ENCODE results near the gene SUSD6. TPM values are rescaled to one million over a fixed set of nuclear protein-coding genes. Genes with fewer than 3 reads are reported as not detected.

SUSD6 gene
- total RNA-seq, 1 experiment from 2014 or later, result 3.7 TPM

GRCh38 chr14:69667938-69668335 lies 56.5 kb downstream of the SUSD6 start:
- Histone ChIP-seq H3K4ac (ENCODE audit: low read depth, low read length) (no peak overlapping the region), H3K18ac (ENCODE audit: insufficient read length, low read depth, low read length) (no peak overlapping the region), H3K9me3 (ENCODE audit: control insufficient read depth, low read depth, low read length) (no peaks in the 10 kb centered on the region), H3K14ac (ENCODE audit: insufficient read depth, low read length) (no peak overlapping the region), H3K4me2 (ENCODE audit: insufficient read depth, insufficient read length, low read length) (no peak overlapping the region), H2BK120ac (ENCODE audit: low read depth, low read length, poor library complexity, severe bottlenecking) (no peak overlapping the region), H3K79me2 (ENCODE audit: insufficient read depth, low read length) (no peaks in the 10 kb centered on the region), H2BK20ac (ENCODE audit: low read depth, low read length, poor library complexity, severe bottlenecking) (no peak overlapping the region), H3K9ac (ENCODE audit: extremely low read depth, insufficient read length, low read length) (no peak overlapping the region), H3K4me1 (ENCODE audit: insufficient read depth, low read length) (no peaks in the 10 kb centered on the region), H3K79me1 (ENCODE audit: insufficient read depth, low read depth, low read length, poor library complexity, severe bottlenecking) (no peaks in the 10 kb centered on the region), H4K20me1 (ENCODE audit: control insufficient read depth, insufficient read depth, insufficient read length) (no peaks in the 10 kb centered on the region), H2BK5ac (ENCODE audit: insufficient read length, low read length) (no peak overlapping the region), H2BK12ac (ENCODE audit: insufficient read length, low read depth, low read length) (no peak overlapping the region), H4K8ac (replicated peaks; ENCODE audit: insufficient read length, low read depth, low read length) (no peak overlapping the region), H4K5ac (ENCODE audit: insufficient read length, low read depth, low read length) (no peak overlapping the region), H4K91ac (ENCODE audit: insufficient read length, low read depth, low read length) (no peak overlapping the region), H3K27me3 (ENCODE audit: insufficient read depth, low read length) (no peaks in the 10 kb centered on the region), H3K27ac (ENCODE audit: insufficient read length, low read depth, low read length) (no peak overlapping the region), H2AFZ (ENCODE audit: low read length) (no peak overlapping the region), H3K56ac (ENCODE audit: insufficient read length, low read depth, low read length) (no peak overlapping the region), H2AK5ac (ENCODE audit: insufficient read length, low read length) (no peak overlapping the region), H2BK15ac (ENCODE audit: low read depth, low read length) (no peak overlapping the region), H3K23ac (ENCODE audit: insufficient read length, low read depth, low read length) (no peak overlapping the region), H3T11ph (ENCODE audit: low read length) (no peak overlapping the region), H3K23me2 (ENCODE audit: insufficient read length, low read depth, low read length, poor library complexity, severe bottlenecking) (no peaks in the 10 kb centered on the region)
- Mint-ChIP-seq H3K36me3 (ENCODE audit: insufficient read depth in 1 of 3, low read depth in 3 of 3) (no peaks in the 10 kb centered on the region), H3K27ac (no peak overlapping the region), H3K4me1 (peaks cover 23 to 26% of the 10 kb centered on the region in 2 experiments), H3K27me3 (ENCODE audit: low read depth) (no peaks in the 10 kb centered on the region), H3K4me3 (no peak overlapping the region; a peak in 1 of 5 replicates), H3K9me3 (no peaks in the 10 kb centered on the region)
- DNase-seq, result no peak
- no CpG with 5 or more reads among the region's 4 CpGs for WGBS (ENCODE audit: extremely low coverage, insufficient read length, low lambda C conversion rate)
- TF ChIP-seq, protein P1, sequence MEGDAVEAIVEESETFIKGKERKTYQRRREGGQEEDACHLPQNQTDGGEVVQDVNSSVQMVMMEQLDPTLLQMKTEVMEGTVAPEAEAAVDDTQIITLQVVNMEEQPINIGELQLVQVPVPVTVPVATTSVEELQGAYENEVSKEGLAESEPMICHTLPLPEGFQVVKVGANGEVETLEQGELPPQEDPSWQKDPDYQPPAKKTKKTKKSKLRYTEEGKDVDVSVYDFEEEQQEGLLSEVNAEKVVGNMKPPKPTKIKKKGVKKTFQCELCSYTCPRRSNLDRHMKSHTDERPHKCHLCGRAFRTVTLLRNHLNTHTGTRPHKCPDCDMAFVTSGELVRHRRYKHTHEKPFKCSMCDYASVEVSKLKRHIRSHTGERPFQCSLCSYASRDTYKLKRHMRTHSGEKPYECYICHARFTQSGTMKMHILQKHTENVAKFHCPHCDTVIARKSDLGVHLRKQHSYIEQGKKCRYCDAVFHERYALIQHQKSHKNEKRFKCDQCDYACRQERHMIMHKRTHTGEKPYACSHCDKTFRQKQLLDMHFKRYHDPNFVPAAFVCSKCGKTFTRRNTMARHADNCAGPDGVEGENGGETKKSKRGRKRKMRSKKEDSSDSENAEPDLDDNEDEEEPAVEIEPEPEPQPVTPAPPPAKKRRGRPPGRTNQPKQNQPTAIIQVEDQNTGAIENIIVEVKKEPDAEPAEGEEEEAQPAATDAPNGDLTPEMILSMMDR (conservative IDR thresholded peaks at IDR 0.05), result no peak
